K562 (cell line): ENCODE data around the gene RPL3. TPM values are rescaled to one million over a fixed set of nuclear protein-coding genes. Genes with fewer than 3 reads are reported as not detected.
A peak's percentile ranks its signal among the peaks of the same experiment; 100 is the strongest.

Source experiments
- CHCHD3 ChIP-seq: fragments of 250-450 bp; sonication (Bioruptor Pico); IDR thresholded peaks from 2 replicates; pipeline ENCODE4 v2.1.2; 2022; ENCODE audit warnings: mild to moderate bottlenecking
- CXXC5 ChIP-seq: fragments of 250-450 bp; sonication (Bioruptor Pico); IDR thresholded peaks from 2 replicates; pipeline ENCODE4 v1.8.0; 2022; ENCODE audit warnings: inconsistent platforms, mild to moderate bottlenecking, moderate library complexity
- ETV5 ChIP-seq: sonication (generic); formaldehyde crosslinking; IDR thresholded peaks from 2 replicates; pipeline ENCODE4 v1.4.0; 2020; ENCODE audit warnings: low read depth, mild to moderate bottlenecking, missing genetic modification reagents
- HDAC8 ChIP-seq: fragments of 450-650 bp; IDR thresholded peaks from 2 replicates; pipeline ENCODE4 v1.6.1; 2016; ENCODE audit warnings: mild to moderate bottlenecking, missing genetic modification characterization, moderate library complexity, missing compliant biosample characterization
- MTA2 ChIP-seq: fragments of 450-650 bp; IDR thresholded peaks from 2 replicates; pipeline ENCODE4 v1.6.1; 2016; ENCODE audit warnings: low read depth
- MYC ChIP-seq, 2 experiments: fragments of 250-450 bp in 1 of 2; sonication (Bioruptor Pico) in 1 of 2; IDR thresholded peaks; 2 replicates each; pipeline versions ENCODE4 v1.5.1 to v1.6.1; 2012 to 2021; ENCODE audit warnings: low read depth in 2 of 2, borderline replicate concordance in 1 of 2, improper control_type of control experiment in 1 of 2, low read length in 1 of 2, mild to moderate bottlenecking in 1 of 2, moderate library complexity in 1 of 2
- NFATC3 ChIP-seq: fragments of 450-650 bp; IDR thresholded peaks from 2 replicates; pipeline ENCODE4 v1.6.1; 2017; ENCODE audit warnings: mild to moderate bottlenecking
- RBM22 ChIP-seq: fragments of 200-400 bp; formaldehyde crosslinking; IDR thresholded peaks from 2 replicates; pipeline ENCODE4 v1.6.1; 2018; ENCODE audit warnings: low read length, low read depth; ENCODE audit not compliant: poor library complexity, severe bottlenecking
- RREB1 ChIP-seq: fragments of 250-450 bp; sonication (Bioruptor Pico); IDR thresholded peaks from 2 replicates; pipeline ENCODE4 v1.4.0; 2020
- SMAD4 ChIP-seq: fragments of 250-450 bp; sonication (Bioruptor Pico); conservative IDR thresholded peaks from 2 replicates; pipeline ENCODE4 v1.8.0; 2021; ENCODE audit warnings: inconsistent platforms, mild to moderate bottlenecking, moderate library complexity
- TSC22D4 ChIP-seq: fragments of 450-650 bp; IDR thresholded peaks from 2 replicates; pipeline ENCODE4 v1.6.1; 2016; ENCODE audit warnings: missing genetic modification characterization, missing biosample characterization, control low read depth
- ZBTB2 ChIP-seq: fragments of 450-650 bp; IDR thresholded peaks from 2 replicates; pipeline ENCODE4 v1.6.1; 2016; ENCODE audit warnings: antibody characterized with exemption
- ZBTB26 ChIP-seq: fragments of 450-650 bp; formaldehyde crosslinking; IDR thresholded peaks from 2 replicates; pipeline ENCODE4 v1.4.0; 2022; ENCODE audit warnings: missing genetic modification characterization
- ZBTB7A ChIP-seq: IDR thresholded peaks from 2 replicates; pipeline ENCODE4 v1.6.1; 2011; ENCODE audit warnings: low read depth, mild to moderate bottlenecking, low read length, moderate library complexity, borderline replicate concordance; ENCODE audit not compliant: control insufficient read depth
- ZNF121 ChIP-seq: sonication (generic); formaldehyde crosslinking; conservative IDR thresholded peaks from 2 replicates; pipeline ENCODE4 v1.8.0; 2022; ENCODE audit warnings: missing genetic modification reagents
- ZNF253 ChIP-seq: fragments of 250-450 bp; sonication (Bioruptor Pico); conservative IDR thresholded peaks from 2 replicates; pipeline ENCODE4 v1.6.1; 2021; ENCODE audit warnings: mild to moderate bottlenecking
- polyA plus RNA-seq, 8 experiments: library from polyadenylated mRNA; depleted of rRNA in 4 of 8; stranded (reverse) in 5 of 8; unstranded in 3 of 8; fragments of >200 nt; fragmentation: Nextera tagmentation in 2 of 8; fragmentation: Illumina TruSeq in 1 of 8; extraction: Ambion mirVana in 2 of 8; extraction: Trizol in 1 of 8; gene quantifications; 2 replicates each; pipeline versions ENCODE4 v1.2.1 to v1.2.3, GENCODE V29; 2011 to 2014; ENCODE audit warnings: inconsistent platforms in 1 of 8, missing spikeins in 1 of 8
- total RNA-seq, 7 experiments: library from RNA; depleted of rRNA in 6 of 7; stranded (reverse); fragments of >200 nt in 6 of 7; fragmentation: Illumina TruSeq in 2 of 7; extraction: Trizol in 2 of 7; gene quantifications; 2 replicates each; pipeline versions ENCODE4 v1.2.1 to v1.2.3, GENCODE V29; 2011 to 2021; ENCODE audit warnings: low replicate concordance in 1 of 7
- TF ChIP-seq, protein P1 (sequence below): fragments of 250-450 bp; sonication (Bioruptor Pico); IDR thresholded peaks from 2 replicates; pipeline ENCODE4 v1.5.0; 2020; ENCODE audit warnings: mild to moderate bottlenecking, borderline replicate concordance

RPL3 gene
- total and polyA plus RNA-seq, 9 of the 15 experiments (the other 6 are each of a cell fraction or from before 2014, with no cell fraction given): 1,624 to 4,066 (median 2,565) TPM

DNA sequence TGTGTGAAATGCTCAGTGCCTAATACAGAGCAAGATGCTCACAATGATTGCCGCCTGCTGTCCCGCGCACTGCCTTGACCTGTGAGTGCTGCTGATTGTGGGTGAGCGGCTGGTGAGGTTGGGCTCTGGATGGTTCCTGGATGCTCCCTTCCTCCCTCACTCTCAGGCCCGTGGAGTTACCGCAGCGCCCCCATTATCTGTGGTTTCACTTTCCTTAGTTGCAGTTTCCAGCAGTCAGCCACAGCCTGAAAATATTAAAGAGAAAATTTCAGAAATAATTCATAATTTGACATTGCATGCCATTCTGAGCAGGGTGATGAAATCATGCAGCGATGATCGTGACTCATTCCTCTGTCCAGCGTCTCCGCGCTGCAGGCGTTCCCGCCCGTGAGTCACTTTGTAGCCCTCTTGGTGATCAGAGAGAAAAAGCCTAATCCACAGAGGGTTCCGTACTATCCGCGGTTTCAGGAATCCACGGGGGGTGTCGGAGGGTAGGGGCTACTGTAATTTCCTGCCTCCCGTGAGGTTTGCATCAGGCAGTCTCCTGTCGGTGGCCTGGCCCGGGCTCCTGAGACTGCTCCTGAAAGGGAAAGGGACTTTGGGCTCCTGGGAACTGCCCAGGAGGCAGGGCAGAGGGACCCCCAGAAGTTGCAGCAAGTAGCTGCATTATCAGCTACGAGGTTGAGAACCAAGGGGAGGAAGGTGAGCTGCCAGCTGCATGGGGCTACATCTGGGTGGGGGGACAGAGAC is 10.6 kb downstream of the RPL3 start (continued):
- TF ChIP-seq RREB1 (no peak), ZBTB2 (peak; percentile 24; the same call in 1 of the 2 replicates), MYC (IDR thresholded peaks at IDR 0.05; ENCODE audit: low read depth, low read length) (0 out of 2 replicates have a peak, but pooled peaks have one; percentile 29), MYC (CRISPR knock-in tag; IDR thresholded peaks at IDR 0.05; ENCODE audit: borderline replicate concordance, low read depth) (no peak), ZNF121 (CRISPR knock-in tag) (no peak), MTA2 (no peak), HDAC8 (tag) (no peak), TSC22D4 (tag) (no peak), ZBTB26 (CRISPR knock-in tag) (no peak), ETV5 (CRISPR knock-in tag) (no peak), CHCHD3 (no peak), SMAD4 (no peak), NFATC3 (no peak), ZNF253 (CRISPR knock-in tag) (no peak), ZBTB7A (no peak; the same call in 1 of the 2 replicates), RBM22 (no peak), CXXC5 (CRISPR knock-in tag) (peak; percentile 55)
- TF ChIP-seq, protein P1, sequence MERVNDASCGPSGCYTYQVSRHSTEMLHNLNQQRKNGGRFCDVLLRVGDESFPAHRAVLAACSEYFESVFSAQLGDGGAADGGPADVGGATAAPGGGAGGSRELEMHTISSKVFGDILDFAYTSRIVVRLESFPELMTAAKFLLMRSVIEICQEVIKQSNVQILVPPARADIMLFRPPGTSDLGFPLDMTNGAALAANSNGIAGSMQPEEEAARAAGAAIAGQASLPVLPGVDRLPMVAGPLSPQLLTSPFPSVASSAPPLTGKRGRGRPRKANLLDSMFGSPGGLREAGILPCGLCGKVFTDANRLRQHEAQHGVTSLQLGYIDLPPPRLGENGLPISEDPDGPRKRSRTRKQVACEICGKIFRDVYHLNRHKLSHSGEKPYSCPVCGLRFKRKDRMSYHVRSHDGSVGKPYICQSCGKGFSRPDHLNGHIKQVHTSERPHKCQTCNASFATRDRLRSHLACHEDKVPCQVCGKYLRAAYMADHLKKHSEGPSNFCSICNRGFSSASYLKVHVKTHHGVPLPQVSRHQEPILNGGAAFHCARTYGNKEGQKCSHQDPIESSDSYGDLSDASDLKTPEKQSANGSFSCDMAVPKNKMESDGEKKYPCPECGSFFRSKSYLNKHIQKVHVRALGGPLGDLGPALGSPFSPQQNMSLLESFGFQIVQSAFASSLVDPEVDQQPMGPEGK (CRISPR knock-in tag): no peak
